HEK293 (cell line): Measurements from ENCODE around the gene KEAP1.
A peak's percentile ranks its signal among the peaks of the same experiment; 100 is the strongest.

Source experiments
- EGR2 ChIP-seq: fragments of 450-650 bp; formaldehyde crosslinking; IDR thresholded peaks from 2 replicates; pipeline ENCODE4 v1.5.1; 2016; ENCODE audit warnings: low read depth, missing biosample characterization, missing genetic modification characterization
- GFI1B ChIP-seq: fragments of 450-650 bp; formaldehyde crosslinking; IDR thresholded peaks from 2 replicates; pipeline ENCODE4 v1.5.1; 2016; ENCODE audit warnings: missing biosample characterization, missing genetic modification characterization
- GLI2 ChIP-seq: fragments of 450-650 bp; formaldehyde crosslinking; IDR thresholded peaks from 2 replicates; pipeline ENCODE4; 2017; ENCODE audit warnings: missing biosample characterization, missing genetic modification characterization, low read depth, borderline replicate concordance
- MYNN ChIP-seq: fragments of 450-650 bp; formaldehyde crosslinking; IDR thresholded peaks from 2 replicates; pipeline ENCODE4 v1.5.1; 2016; ENCODE audit warnings: missing biosample characterization, missing genetic modification characterization, borderline replicate concordance
- SETDB1 ChIP-seq: IDR thresholded peaks from one replicate; pipeline ENCODE4 v1.6.1; 2017; ENCODE audit warnings: mild to moderate bottlenecking, low read length, moderate library complexity, mixed read lengths; ENCODE audit not compliant: insufficient read length
- SP7 ChIP-seq: fragments of 450-650 bp; formaldehyde crosslinking; IDR thresholded peaks from 2 replicates; pipeline ENCODE4 v1.5.1; 2016; ENCODE audit warnings: missing biosample characterization, missing genetic modification characterization
- WT1 ChIP-seq: fragments of 450-650 bp; formaldehyde crosslinking; IDR thresholded peaks from 2 replicates; pipeline ENCODE4 v1.5.1; 2016; ENCODE audit warnings: missing biosample characterization, missing genetic modification characterization
- ZBTB7A ChIP-seq: fragments of 450-650 bp; formaldehyde crosslinking; IDR thresholded peaks from 2 replicates; pipeline ENCODE4 v1.5.1; 2016; ENCODE audit warnings: low read depth, missing biosample characterization, missing genetic modification characterization
- ZBTB8A ChIP-seq: fragments of 450-650 bp; formaldehyde crosslinking; IDR thresholded peaks from 2 replicates; pipeline ENCODE4 v1.5.1; 2016; ENCODE audit warnings: missing biosample characterization, missing genetic modification characterization
- ZFP69B ChIP-seq: fragments of 450-650 bp; formaldehyde crosslinking; IDR thresholded peaks from 2 replicates; pipeline ENCODE4 v1.5.1; 2016; ENCODE audit warnings: missing biosample characterization, missing genetic modification characterization
- ZNF133 ChIP-seq: fragments of 450-650 bp; formaldehyde crosslinking; IDR thresholded peaks from 2 replicates; pipeline ENCODE4 v1.5.1; 2016; ENCODE audit warnings: missing biosample characterization, missing genetic modification characterization
- ZNF174 ChIP-seq: fragments of 450-650 bp; formaldehyde crosslinking; IDR thresholded peaks from 2 replicates; pipeline ENCODE4 v1.5.0; 2017; ENCODE audit warnings: missing biosample characterization, mild to moderate bottlenecking, missing genetic modification characterization
- ZNF19 ChIP-seq: fragments of 450-650 bp; formaldehyde crosslinking; IDR thresholded peaks from 2 replicates; pipeline ENCODE4; 2016; ENCODE audit warnings: missing biosample characterization, missing genetic modification characterization, low read depth
- ZNF214 ChIP-seq: fragments of 450-650 bp; formaldehyde crosslinking; IDR thresholded peaks from 2 replicates; pipeline ENCODE4 v1.5.1; 2017; ENCODE audit warnings: missing biosample characterization, mild to moderate bottlenecking, missing genetic modification characterization, borderline replicate concordance
- ZNF23 ChIP-seq: fragments of 450-650 bp; formaldehyde crosslinking; IDR thresholded peaks from 2 replicates; pipeline ENCODE4 v1.5.1; 2016; ENCODE audit warnings: missing biosample characterization, missing genetic modification characterization, borderline replicate concordance
- ZNF239 ChIP-seq: fragments of 450-650 bp; formaldehyde crosslinking; IDR thresholded peaks from 2 replicates; pipeline ENCODE4 v1.5.1; 2016; ENCODE audit warnings: missing biosample characterization, missing genetic modification characterization
- ZNF416 ChIP-seq: fragments of 450-650 bp; formaldehyde crosslinking; IDR thresholded peaks from 2 replicates; pipeline ENCODE4 v1.5.1; 2016; ENCODE audit warnings: missing biosample characterization, missing genetic modification characterization
- ZNF558 ChIP-seq: fragments of 450-650 bp; formaldehyde crosslinking; IDR thresholded peaks from 2 replicates; pipeline ENCODE4 v1.5.1; 2016; ENCODE audit warnings: missing biosample characterization, missing genetic modification characterization
- ZNF561 ChIP-seq: fragments of 450-650 bp; IDR thresholded peaks from 2 replicates; pipeline ENCODE4 v1.5.1; 2018; ENCODE audit warnings: missing biosample characterization, missing genetic modification characterization, borderline replicate concordance
- ZNF571 ChIP-seq: fragments of 450-650 bp; formaldehyde crosslinking; IDR thresholded peaks from 2 replicates; pipeline ENCODE4 v1.5.0; 2017; ENCODE audit warnings: missing biosample characterization, missing genetic modification characterization
- ZNF623 ChIP-seq: fragments of 450-650 bp; formaldehyde crosslinking; IDR thresholded peaks from 2 replicates; pipeline ENCODE4 v1.5.1; 2016; ENCODE audit warnings: missing biosample characterization, missing genetic modification characterization
- ZNF768 ChIP-seq: fragments of 450-650 bp; formaldehyde crosslinking; IDR thresholded peaks from 2 replicates; pipeline ENCODE4 v1.5.1; 2018; ENCODE audit warnings: missing biosample characterization, mild to moderate bottlenecking, missing genetic modification characterization
- TF ChIP-seq, protein P1 (sequence below): fragments of 450-650 bp; formaldehyde crosslinking; IDR thresholded peaks from 2 replicates; pipeline ENCODE4 v1.5.1; 2016; ENCODE audit warnings: missing biosample characterization, missing genetic modification characterization, low read depth
- TF ChIP-seq, protein P2 (sequence below): fragments of 450-650 bp; formaldehyde crosslinking; IDR thresholded peaks from 2 replicates; pipeline ENCODE4 v1.5.1; 2016; ENCODE audit warnings: missing biosample characterization, missing genetic modification characterization
- TF ChIP-seq, protein P3 (sequence below): fragments of 450-650 bp; formaldehyde crosslinking; IDR thresholded peaks from 2 replicates; pipeline ENCODE4 v1.5.1; 2016; ENCODE audit warnings: missing biosample characterization, missing genetic modification characterization
- TF ChIP-seq, protein P4 (sequence below): fragments of 450-650 bp; formaldehyde crosslinking; IDR thresholded peaks from 2 replicates; pipeline ENCODE4 v1.5.1; 2016; ENCODE audit warnings: missing biosample characterization, missing genetic modification characterization
- TF ChIP-seq, protein P5 (sequence below): fragments of 450-650 bp; formaldehyde crosslinking; IDR thresholded peaks from 2 replicates; pipeline ENCODE4 v1.5.1; 2016; ENCODE audit warnings: missing biosample characterization, missing genetic modification characterization

Gene KEAP1

DNA sequence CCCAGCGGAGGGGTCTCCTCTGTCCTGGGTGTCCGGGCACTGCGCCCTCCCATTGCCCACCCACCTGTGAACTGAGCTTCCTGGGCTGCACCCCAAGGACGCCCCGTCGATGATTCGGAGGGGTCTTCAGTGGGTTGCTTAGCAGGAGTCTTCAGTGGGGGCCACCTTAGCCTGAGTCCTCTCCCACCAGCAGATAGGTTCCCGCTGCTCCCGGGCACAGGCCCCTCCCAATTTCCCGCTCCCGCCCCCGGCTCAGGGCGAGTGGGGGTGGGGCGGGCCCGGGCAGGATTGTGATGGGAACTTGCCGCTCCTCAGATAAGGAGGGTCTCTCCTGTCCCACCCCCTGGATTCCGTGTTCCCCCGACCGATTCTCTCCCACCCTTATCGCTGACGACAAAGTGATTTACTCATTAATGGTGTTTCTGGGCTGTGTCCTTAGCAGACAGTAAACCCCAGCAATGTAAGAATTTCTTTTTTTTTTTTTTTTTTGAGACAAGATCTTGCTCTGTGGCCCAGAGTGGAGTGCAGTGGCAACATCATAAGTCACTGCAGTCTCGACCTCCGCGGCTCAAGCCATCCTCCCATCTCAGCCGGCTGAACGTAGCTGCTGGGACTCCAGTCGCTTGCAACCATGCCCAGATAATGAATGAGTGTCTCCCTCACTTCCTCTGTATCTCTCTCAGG, 14.7 kb upstream of the KEAP1 start (continued):
- TF ChIP-seq, protein P1, sequence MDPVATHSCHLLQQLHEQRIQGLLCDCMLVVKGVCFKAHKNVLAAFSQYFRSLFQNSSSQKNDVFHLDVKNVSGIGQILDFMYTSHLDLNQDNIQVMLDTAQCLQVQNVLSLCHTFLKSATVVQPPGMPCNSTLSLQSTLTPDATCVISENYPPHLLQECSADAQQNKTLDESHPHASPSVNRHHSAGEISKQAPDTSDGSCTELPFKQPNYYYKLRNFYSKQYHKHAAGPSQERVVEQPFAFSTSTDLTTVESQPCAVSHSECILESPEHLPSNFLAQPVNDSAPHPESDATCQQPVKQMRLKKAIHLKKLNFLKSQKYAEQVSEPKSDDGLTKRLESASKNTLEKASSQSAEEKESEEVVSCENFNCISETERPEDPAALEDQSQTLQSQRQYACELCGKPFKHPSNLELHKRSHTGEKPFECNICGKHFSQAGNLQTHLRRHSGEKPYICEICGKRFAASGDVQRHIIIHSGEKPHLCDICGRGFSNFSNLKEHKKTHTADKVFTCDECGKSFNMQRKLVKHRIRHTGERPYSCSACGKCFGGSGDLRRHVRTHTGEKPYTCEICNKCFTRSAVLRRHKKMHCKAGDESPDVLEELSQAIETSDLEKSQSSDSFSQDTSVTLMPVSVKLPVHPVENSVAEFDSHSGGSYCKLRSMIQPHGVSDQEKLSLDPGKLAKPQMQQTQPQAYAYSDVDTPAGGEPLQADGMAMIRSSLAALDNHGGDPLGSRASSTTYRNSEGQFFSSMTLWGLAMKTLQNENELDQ: no peak
- TF ChIP-seq MYNN (no peak), ZNF239 (no peak), ZNF571 (tag by site-specific recombination) (no peak), ZNF214 (tag by site-specific recombination) (no peak), SP7 (peak; percentile 72), ZNF133 (tag by site-specific recombination) (no peak), ZNF19 (tag by site-specific recombination) (no peak), SETDB1 (no peak), ZFP69B (tag by site-specific recombination) (no peak), ZNF416 (no peak), ZBTB7A (no peak; the same call in 1 of the 2 replicates), ZNF174 (tag by site-specific recombination) (no peak), ZBTB8A (peak; percentile 58; the same call in 1 of the 2 replicates), WT1 (tag by site-specific recombination) (0 out of 2 replicates have a peak, but pooled peaks have one; percentile 45), ZNF561 (peak; percentile 62; the same call in 1 of the 2 replicates), EGR2 (tag by site-specific recombination) (peak; percentile 73), GFI1B (no peak), ZNF23 (no peak), GLI2 (tag by site-specific recombination) (no peak), ZNF623 (tag by site-specific recombination) (no peak), ZNF558 (tag by site-specific recombination) (0 out of 2 replicates have a peak, but pooled peaks have one; percentile 37), ZNF768 (tag by site-specific recombination) (no peak)
- TF ChIP-seq, protein P2, sequence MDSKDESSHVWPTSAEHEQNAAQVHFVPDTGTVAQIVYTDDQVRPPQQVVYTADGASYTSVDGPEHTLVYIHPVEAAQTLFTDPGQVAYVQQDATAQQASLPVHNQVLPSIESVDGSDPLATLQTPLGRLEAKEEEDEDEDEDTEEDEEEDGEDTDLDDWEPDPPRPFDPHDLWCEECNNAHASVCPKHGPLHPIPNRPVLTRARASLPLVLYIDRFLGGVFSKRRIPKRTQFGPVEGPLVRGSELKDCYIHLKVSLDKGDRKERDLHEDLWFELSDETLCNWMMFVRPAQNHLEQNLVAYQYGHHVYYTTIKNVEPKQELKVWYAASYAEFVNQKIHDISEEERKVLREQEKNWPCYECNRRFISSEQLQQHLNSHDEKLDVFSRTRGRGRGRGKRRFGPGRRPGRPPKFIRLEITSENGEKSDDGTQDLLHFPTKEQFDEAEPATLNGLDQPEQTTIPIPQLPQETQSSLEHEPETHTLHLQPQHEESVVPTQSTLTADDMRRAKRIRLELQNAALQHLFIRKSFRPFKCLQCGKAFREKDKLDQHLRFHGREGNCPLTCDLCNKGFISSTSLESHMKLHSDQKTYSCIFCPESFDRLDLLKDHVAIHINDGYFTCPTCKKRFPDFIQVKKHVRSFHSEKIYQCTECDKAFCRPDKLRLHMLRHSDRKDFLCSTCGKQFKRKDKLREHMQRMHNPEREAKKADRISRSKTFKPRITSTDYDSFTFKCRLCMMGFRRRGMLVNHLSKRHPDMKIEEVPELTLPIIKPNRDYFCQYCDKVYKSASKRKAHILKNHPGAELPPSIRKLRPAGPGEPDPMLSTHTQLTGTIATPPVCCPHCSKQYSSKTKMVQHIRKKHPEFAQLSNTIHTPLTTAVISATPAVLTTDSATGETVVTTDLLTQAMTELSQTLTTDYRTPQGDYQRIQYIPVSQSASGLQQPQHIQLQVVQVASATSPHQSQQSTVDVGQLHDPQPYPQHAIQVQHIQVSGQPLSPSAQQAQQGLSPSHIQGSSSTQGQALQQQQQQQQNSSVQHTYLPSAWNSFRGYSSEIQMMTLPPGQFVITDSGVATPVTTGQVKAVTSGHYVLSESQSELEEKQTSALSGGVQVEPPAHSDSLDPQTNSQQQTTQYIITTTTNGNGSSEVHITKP: peak; percentile 78
- TF ChIP-seq, protein P3, sequence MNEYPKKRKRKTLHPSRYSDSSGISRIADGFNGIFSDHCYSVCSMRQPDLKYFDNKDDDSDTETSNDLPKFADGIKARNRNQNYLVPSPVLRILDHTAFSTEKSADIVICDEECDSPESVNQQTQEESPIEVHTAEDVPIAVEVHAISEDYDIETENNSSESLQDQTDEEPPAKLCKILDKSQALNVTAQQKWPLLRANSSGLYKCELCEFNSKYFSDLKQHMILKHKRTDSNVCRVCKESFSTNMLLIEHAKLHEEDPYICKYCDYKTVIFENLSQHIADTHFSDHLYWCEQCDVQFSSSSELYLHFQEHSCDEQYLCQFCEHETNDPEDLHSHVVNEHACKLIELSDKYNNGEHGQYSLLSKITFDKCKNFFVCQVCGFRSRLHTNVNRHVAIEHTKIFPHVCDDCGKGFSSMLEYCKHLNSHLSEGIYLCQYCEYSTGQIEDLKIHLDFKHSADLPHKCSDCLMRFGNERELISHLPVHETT (tag by site-specific recombination): peak; percentile 83
- TF ChIP-seq, protein P4, sequence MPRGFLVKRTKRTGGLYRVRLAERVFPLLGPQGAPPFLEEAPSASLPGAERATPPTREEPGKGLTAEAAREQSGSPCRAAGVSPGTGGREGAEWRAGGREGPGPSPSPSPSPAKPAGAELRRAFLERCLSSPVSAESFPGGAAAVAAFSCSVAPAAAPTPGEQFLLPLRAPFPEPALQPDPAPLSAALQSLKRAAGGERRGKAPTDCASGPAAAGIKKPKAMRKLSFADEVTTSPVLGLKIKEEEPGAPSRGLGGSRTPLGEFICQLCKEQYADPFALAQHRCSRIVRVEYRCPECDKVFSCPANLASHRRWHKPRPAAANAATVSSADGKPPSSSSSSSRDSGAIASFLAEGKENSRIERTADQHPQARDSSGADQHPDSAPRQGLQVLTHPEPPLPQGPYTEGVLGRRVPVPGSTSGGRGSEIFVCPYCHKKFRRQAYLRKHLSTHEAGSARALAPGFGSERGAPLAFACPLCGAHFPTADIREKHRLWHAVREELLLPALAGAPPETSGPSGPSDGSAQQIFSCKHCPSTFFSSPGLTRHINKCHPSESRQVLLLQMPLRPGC (tag by site-specific recombination): peak; percentile 39
- TF ChIP-seq, protein P5, sequence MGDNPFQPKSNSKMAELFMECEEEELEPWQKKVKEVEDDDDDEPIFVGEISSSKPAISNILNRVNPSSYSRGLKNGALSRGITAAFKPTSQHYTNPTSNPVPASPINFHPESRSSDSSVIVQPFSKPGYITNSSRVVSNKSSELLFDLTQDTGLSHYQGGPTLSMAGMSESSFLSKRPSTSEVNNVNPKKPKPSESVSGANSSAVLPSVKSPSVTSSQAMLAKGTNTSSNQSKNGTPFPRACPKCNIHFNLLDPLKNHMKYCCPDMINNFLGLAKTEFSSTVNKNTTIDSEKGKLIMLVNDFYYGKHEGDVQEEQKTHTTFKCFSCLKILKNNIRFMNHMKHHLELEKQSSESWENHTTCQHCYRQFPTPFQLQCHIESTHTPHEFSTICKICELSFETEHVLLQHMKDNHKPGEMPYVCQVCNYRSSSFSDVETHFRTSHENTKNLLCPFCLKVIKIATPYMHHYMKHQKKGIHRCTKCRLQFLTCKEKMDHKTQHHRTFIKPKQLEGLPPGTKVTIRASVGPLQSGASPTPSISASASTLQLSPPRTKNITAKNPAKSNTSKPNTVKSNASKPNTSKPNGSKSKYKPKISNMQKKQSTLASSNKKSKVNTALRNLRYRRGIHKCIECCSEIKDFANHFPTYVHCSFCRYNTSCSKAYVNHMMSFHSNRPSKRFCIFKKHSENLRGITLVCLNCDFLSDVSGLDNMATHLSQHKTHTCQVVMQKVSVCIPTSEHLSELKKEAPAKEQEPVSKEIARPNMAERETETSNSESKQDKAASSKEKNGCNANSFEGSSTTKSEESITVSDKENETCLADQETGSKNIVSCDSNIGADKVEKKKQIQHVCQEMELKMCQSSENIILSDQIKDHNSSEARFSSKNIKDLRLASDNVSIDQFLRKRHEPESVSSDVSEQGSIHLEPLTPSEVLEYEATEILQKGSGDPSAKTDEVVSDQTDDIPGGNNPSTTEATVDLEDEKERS: no peak
